Ishikawa (cell line): ENCODE data around the gene TM4SF1.

Experiments used
- CEBPB ChIP-seq: IDR thresholded peaks from 2 replicates; pipeline ENCODE4 v1.6.1; 2012
- EGR1 ChIP-seq: IDR thresholded peaks from 2 replicates; pipeline ENCODE4 v1.6.1; 2012
- EP300 ChIP-seq: IDR thresholded peaks from 2 replicates; pipeline ENCODE4 v1.6.1; 2012; ENCODE audit warnings: borderline replicate concordance
- ZBTB7A ChIP-seq: IDR thresholded peaks from 2 replicates; pipeline ENCODE4 v1.6.1; 2012; ENCODE audit warnings: low read depth

GRCh38 chr3:149414557-149415231, 37.2 kb upstream of the TM4SF1 start:
- no peak for TF ChIP-seq CEBPB
- TF ChIP-seq ZBTB7A = no peak
- no peak for TF ChIP-seq EGR1
- no peak for TF ChIP-seq EP300
